Mesendoderm (in vitro differentiated cells): ENCODE results near the gene GLCE.

ENCODE experiments used
- DNase-seq: peaks from one replicate; pipeline ENCODE4 v3.0.0; 2013
- H2AK5ac ChIP-seq: 2 replicates; pipeline ENCODE4 v1.6.1; 2013; ENCODE audit warnings: low read length, inconsistent platforms
- H2BK120ac ChIP-seq: 2 replicates; pipeline ENCODE4 v1.6.1; 2013; ENCODE audit warnings: low read depth, mild to moderate bottlenecking, low read length, moderate library complexity, mixed read lengths
- H2BK15ac ChIP-seq: replicated peaks from 2 replicates; pipeline ENCODE4 v1.6.1; 2013; ENCODE audit warnings: low read depth, mild to moderate bottlenecking, moderate library complexity
- H2BK5ac ChIP-seq: 2 replicates; pipeline ENCODE4 v1.6.1; 2013; ENCODE audit warnings: low read length, inconsistent platforms
- H3K18ac ChIP-seq: 2 replicates; pipeline ENCODE4 v1.6.1; 2013; ENCODE audit warnings: mild to moderate bottlenecking, low read length, mixed read lengths
- H3K23ac ChIP-seq: one replicate; pipeline ENCODE4 v1.6.1; 2013; ENCODE audit warnings: low read length
- H3K27ac ChIP-seq: 2 replicates; pipeline ENCODE4 v1.5.1; 2013; ENCODE audit warnings: low read depth, mild to moderate bottlenecking, inconsistent platforms, low read length, moderate library complexity
- H3K27me3 ChIP-seq: 2 replicates; pipeline ENCODE4 v1.6.1; 2013; ENCODE audit warnings: low read length, control low read depth, mild to moderate bottlenecking, inconsistent platforms; ENCODE audit not compliant: insufficient read depth, poor library complexity
- H3K36me3 ChIP-seq: 2 replicates; pipeline ENCODE4 v1.6.1; 2013; ENCODE audit warnings: low read length, inconsistent platforms; ENCODE audit not compliant: control insufficient read depth, insufficient read depth
- H3K4ac ChIP-seq: one replicate; pipeline ENCODE4 v1.6.1; 2013; ENCODE audit warnings: low read depth, mild to moderate bottlenecking, low read length, moderate library complexity
- H3K4me1 ChIP-seq: 2 replicates; pipeline ENCODE4 v1.6.1; 2013; ENCODE audit warnings: low read depth, low read length, inconsistent platforms; ENCODE audit not compliant: control insufficient read depth
- H3K4me2 ChIP-seq: 2 replicates; pipeline ENCODE4 v1.6.1; 2013; ENCODE audit warnings: low read length
- H3K4me3 ChIP-seq: 2 replicates; pipeline ENCODE4 v1.5.1; 2013; ENCODE audit warnings: mild to moderate bottlenecking, low read length
- H3K56ac ChIP-seq: one replicate; pipeline ENCODE4 v1.6.1; 2013; ENCODE audit warnings: low read length
- H3K79me1 ChIP-seq: 2 replicates; pipeline ENCODE4 v1.6.1; 2013; ENCODE audit warnings: low read length, inconsistent platforms
- H3K79me2 ChIP-seq: 2 replicates; pipeline ENCODE4 v1.6.1; 2013; ENCODE audit warnings: mild to moderate bottlenecking, low read length; ENCODE audit not compliant: control insufficient read depth, insufficient read depth
- H3K9ac ChIP-seq: 2 replicates; pipeline ENCODE4 v1.6.1; 2013; ENCODE audit warnings: low read length, inconsistent platforms
- H4K5ac ChIP-seq: one replicate; pipeline ENCODE4 v1.6.1; 2013; ENCODE audit warnings: low read length
- H4K8ac ChIP-seq: one replicate; pipeline ENCODE4 v1.6.1; 2013; ENCODE audit warnings: low read depth, mild to moderate bottlenecking, control low read depth, low read length, moderate library complexity
- WGBS: extraction: QIAGEN DNeasy Blood & Tissue Kit; methylation state at CpG from one replicate; pipeline ENCODE4 v1.1.7; 2013; ENCODE audit warnings: low lambda C conversion rate, missing lambda C conversion rate; ENCODE audit not compliant: insufficient coverage; ENCODE audit errors: extremely low coverage; 5-methylcytosine and 5-hydroxymethylcytosine counted together

GLCE gene

GRCh38 chr15:69304182-69304545 lies 143.7 kb downstream of the GLCE start:
- H3K36me3 ChIP-seq = no peaks in the 10 kb centered on the region
- peaks cover 13% of the 10 kb centered on the region for H3K27me3 ChIP-seq
- H3K9ac ChIP-seq = no peak overlapping the region
- no peak overlapping the region for H3K56ac ChIP-seq
- no peak overlapping the region for H4K5ac ChIP-seq
- DNase-seq = no peak
- no peak overlapping the region for H3K18ac ChIP-seq
- no peak overlapping the region for H2AK5ac ChIP-seq
- no peak overlapping the region for H3K23ac ChIP-seq
- H4K8ac ChIP-seq = no peak overlapping the region
- no peak overlapping the region for H2BK5ac ChIP-seq
- no peaks in the 10 kb centered on the region for H3K79me2 ChIP-seq
- H3K4me3 ChIP-seq = no peak overlapping the region
- H3K4ac ChIP-seq = no peak overlapping the region
- H2BK15ac ChIP-seq = no peak overlapping the region
- H3K4me2 ChIP-seq = no peak overlapping the region
- WGBS = no CpG with 5 or more reads among the region's 5 CpGs
- H2BK120ac ChIP-seq = no peak overlapping the region
- H3K79me1 ChIP-seq = no peaks in the 10 kb centered on the region
- no peak overlapping the region for H3K27ac ChIP-seq
- no peaks in the 10 kb centered on the region for H3K4me1 ChIP-seq

GRCh38 chr15:69305204-69305931 lies 144.9 kb downstream of the GLCE start:
- Histone ChIP-seq H2BK120ac (no peak overlapping the region), H4K5ac (no peak overlapping the region), H2AK5ac (no peak overlapping the region), H3K4me1 (no peaks in the 10 kb centered on the region), H4K8ac (no peak overlapping the region), H3K4ac (no peak overlapping the region), H3K9ac (no peak overlapping the region), H3K27ac (no peak overlapping the region), H3K18ac (no peak overlapping the region), H3K36me3 (no peaks in the 10 kb centered on the region), H2BK5ac (no peak overlapping the region), H3K4me3 (no peak overlapping the region), H2BK15ac (no peak overlapping the region), H3K79me2 (no peaks in the 10 kb centered on the region), H3K79me1 (no peaks in the 10 kb centered on the region), H3K56ac (peak overlapping the region; percentile 49), H3K27me3 (peaks cover 3% of the 10 kb centered on the region), H3K4me2 (no peak overlapping the region), H3K23ac (no peak overlapping the region)
- WGBS = no CpG with 5 or more reads among the region's 20 CpGs
- DNase-seq = peak; percentile 65

GRCh38 chr15:69305933-69306568 lies 145.6 kb downstream of the GLCE start:
- H4K8ac ChIP-seq = no peak overlapping the region
- no peak overlapping the region for H3K9ac ChIP-seq
- no peak overlapping the region for H2BK120ac ChIP-seq
- no peak overlapping the region for H3K23ac ChIP-seq
- H2BK5ac ChIP-seq = no peak overlapping the region
- H3K18ac ChIP-seq = no peak overlapping the region
- no peak overlapping the region for H4K5ac ChIP-seq
- peak; percentile 29 for DNase-seq
- no peak overlapping the region for H3K27ac ChIP-seq
- no peaks in the 10 kb centered on the region for H3K4me1 ChIP-seq
- no peaks in the 10 kb centered on the region for H3K79me2 ChIP-seq
- no peak overlapping the region for H3K4me2 ChIP-seq
- H2BK15ac ChIP-seq = no peak overlapping the region
- no peak overlapping the region for H2AK5ac ChIP-seq
- H3K56ac ChIP-seq = peak overlapping the region; percentile 10
- H3K4me3 ChIP-seq = no peak overlapping the region
- peaks cover 3% of the 10 kb centered on the region for H3K27me3 ChIP-seq
- no CpG with 5 or more reads among the region's 9 CpGs for WGBS
- H3K4ac ChIP-seq = no peak overlapping the region
- no peaks in the 10 kb centered on the region for H3K36me3 ChIP-seq
- no peaks in the 10 kb centered on the region for H3K79me1 ChIP-seq

- Histone ChIP-seq H3K18ac (no peak overlapping the region), H2BK120ac (no peak overlapping the region), H3K4me1 (no peaks in the 10 kb centered on the region), H4K5ac (no peak overlapping the region), H3K4me3 (no peak overlapping the region), H3K9ac (no peak overlapping the region), H3K56ac (no peak overlapping the region), H4K8ac (no peak overlapping the region), H3K4me2 (no peak overlapping the region), H3K79me2 (no peaks in the 10 kb centered on the region), H2BK15ac (no peak overlapping the region), H3K4ac (no peak overlapping the region), H2BK5ac (no peak overlapping the region), H3K27me3 (no peaks in the 10 kb centered on the region), H3K79me1 (no peaks in the 10 kb centered on the region), H2AK5ac (no peak overlapping the region), H3K27ac (no peak overlapping the region), H3K23ac (no peak overlapping the region), H3K36me3 (no peaks in the 10 kb centered on the region)
- DNase-seq = no peak
- WGBS = no CpG with 5 or more reads among the region's 3 CpGs
Measured at GRCh38 chr15:69307939-69308338, 147.5 kb downstream of the GLCE start.

GRCh38 chr15:69308949-69309348 lies 148.5 kb downstream of the GLCE start:
- H3K27ac ChIP-seq = no peak overlapping the region
- no peak overlapping the region for H3K18ac ChIP-seq
- WGBS = no CpG with 5 or more reads among the region's 5 CpGs

More at GRCh38 chr15:69308949-69309348, 148.5 kb downstream of the GLCE start:
- Histone ChIP-seq H3K4me2 (no peak overlapping the region), H3K9ac (no peak overlapping the region), H2BK5ac (no peak overlapping the region), H4K5ac (no peak overlapping the region), H3K4ac (no peak overlapping the region), H3K56ac (no peak overlapping the region), H3K36me3 (no peaks in the 10 kb centered on the region), H2AK5ac (no peak overlapping the region), H3K23ac (no peak overlapping the region), H4K8ac (no peak overlapping the region), H2BK120ac (no peak overlapping the region), H3K4me1 (no peaks in the 10 kb centered on the region), H3K79me2 (no peaks in the 10 kb centered on the region), H3K27me3 (no peaks in the 10 kb centered on the region), H3K4me3 (no peak overlapping the region), H3K79me1 (no peaks in the 10 kb centered on the region), H2BK15ac (no peak overlapping the region)
- DNase-seq = no peak
